Parathyroid adenoma (tissue), 2 donors: ENCODE data around the gene RAB3GAP1.

ENCODE experiments used
- H2AFZ ChIP-seq: fragments of 300-600 bp; sonication (generic); one replicate; pipeline ENCODE4 v1.7.0; 2017; ENCODE audit warnings: antibody characterized with exemption, mild to moderate bottlenecking
- H3K27ac ChIP-seq: fragments of 300-600 bp; sonication (generic); one replicate; pipeline ENCODE4 v1.7.0; 2017
- H3K27me3 ChIP-seq: fragments of 300-600 bp; sonication (generic); one replicate; pipeline ENCODE4 v1.7.0; 2017; ENCODE audit warnings: low read length; ENCODE audit not compliant: control insufficient read depth, insufficient read depth
- H3K36me3 ChIP-seq: fragments of 300-600 bp; sonication (generic); one replicate; pipeline ENCODE4 v1.7.0; 2017; ENCODE audit warnings: low read length; ENCODE audit not compliant: control insufficient read depth, insufficient read depth
- H3K4me1 ChIP-seq: fragments of 300-600 bp; sonication (generic); one replicate; pipeline ENCODE4 v1.7.0; 2017; ENCODE audit warnings: control low read depth
- H3K4me2 ChIP-seq: fragments of 300-600 bp; sonication (generic); one replicate; pipeline ENCODE4 v1.7.0; 2017; ENCODE audit warnings: low read length
- H3K4me3 ChIP-seq: fragments of 300-600 bp; sonication (generic); one replicate; pipeline ENCODE4 v1.7.0; 2017; ENCODE audit warnings: low read depth, low read length
- H3K79me2 ChIP-seq: fragments of 300-600 bp; sonication (generic); one replicate; pipeline ENCODE4 v1.7.0; 2017; ENCODE audit warnings: control low read depth
- H3K9ac ChIP-seq: fragments of 300-600 bp; sonication (generic); one replicate; pipeline ENCODE4 v1.7.0; 2017; ENCODE audit warnings: mild to moderate bottlenecking
- H3K9me3 ChIP-seq: fragments of 300-600 bp; sonication (generic); one replicate; pipeline ENCODE4 v1.7.0; 2017; ENCODE audit warnings: low read length; ENCODE audit not compliant: control insufficient read depth
- CTCF ChIP-seq: fragments of 300-600 bp; sonication (generic); IDR thresholded peaks from one replicate; pipeline ENCODE4 v1.7.0; 2017; ENCODE audit warnings: antibody characterized with exemption, mild to moderate bottlenecking
- donor health status: primary hyperparathyroidism.

Gene RAB3GAP1

GRCh38 chr2:135179689-135180088 is 127.6 kb downstream of the RAB3GAP1 start:
- Histone ChIP-seq H3K27ac (no peak overlapping the region), H3K4me1 (peaks cover 6% of the 10 kb centered on the region), H3K79me2 (no peaks in the 10 kb centered on the region), H3K9me3 (no peaks in the 10 kb centered on the region), H3K9ac (no peak overlapping the region), H3K27me3 (no peaks in the 10 kb centered on the region), H3K36me3 (no peaks in the 10 kb centered on the region), H2AFZ (no peak overlapping the region), H3K4me3 (no peak overlapping the region), H3K4me2 (no peak overlapping the region)
- TF ChIP-seq CTCF: no peak

- no peak for TF ChIP-seq CTCF
Observed at GRCh38 chr2:135182190-135182589, 130.1 kb downstream of the RAB3GAP1 start.

GRCh38 chr2:135182601-135183000 is 130.5 kb downstream of the RAB3GAP1 start:
- Histone ChIP-seq H3K27ac (no peak overlapping the region), H3K4me2 (no peak overlapping the region), H3K79me2 (no peaks in the 10 kb centered on the region), H3K4me3 (no peak overlapping the region), H2AFZ (no peak overlapping the region), H3K9ac (no peak overlapping the region), H3K9me3 (no peaks in the 10 kb centered on the region), H3K4me1 (no peaks in the 10 kb centered on the region), H3K36me3 (no peaks in the 10 kb centered on the region), H3K27me3 (no peaks in the 10 kb centered on the region)
- no peak for TF ChIP-seq CTCF

More at GRCh38 chr2:135182190-135182589, 130.1 kb downstream of the RAB3GAP1 start:
- Histone ChIP-seq H2AFZ (no peak overlapping the region), H3K4me2 (no peak overlapping the region), H3K9me3 (no peaks in the 10 kb centered on the region), H3K4me3 (no peak overlapping the region), H3K27me3 (no peaks in the 10 kb centered on the region), H3K4me1 (no peaks in the 10 kb centered on the region), H3K27ac (no peak overlapping the region), H3K36me3 (no peaks in the 10 kb centered on the region), H3K79me2 (no peaks in the 10 kb centered on the region), H3K9ac (no peak overlapping the region)

GRCh38 chr2:135183822-135184221 is 131.7 kb downstream of the RAB3GAP1 start:
- no peak overlapping the region for H2AFZ ChIP-seq
- H3K9me3 ChIP-seq: no peaks in the 10 kb centered on the region
- no peak overlapping the region for H3K27ac ChIP-seq
- no peaks in the 10 kb centered on the region for H3K36me3 ChIP-seq
- no peaks in the 10 kb centered on the region for H3K27me3 ChIP-seq
- H3K79me2 ChIP-seq: no peaks in the 10 kb centered on the region
- H3K4me2 ChIP-seq: no peak overlapping the region
- TF ChIP-seq CTCF: no peak
- no peaks in the 10 kb centered on the region for H3K4me1 ChIP-seq
- H3K4me3 ChIP-seq: no peak overlapping the region
- no peak overlapping the region for H3K9ac ChIP-seq

- H3K27ac ChIP-seq: no peak overlapping the region
- no peaks in the 10 kb centered on the region for H3K4me1 ChIP-seq
- H3K9me3 ChIP-seq: no peaks in the 10 kb centered on the region
- no peak overlapping the region for H3K4me3 ChIP-seq
- no peaks in the 10 kb centered on the region for H3K36me3 ChIP-seq
- no peak overlapping the region for H2AFZ ChIP-seq
- H3K27me3 ChIP-seq: no peaks in the 10 kb centered on the region
- TF ChIP-seq CTCF: no peak
- no peak overlapping the region for H3K9ac ChIP-seq
- no peaks in the 10 kb centered on the region for H3K79me2 ChIP-seq
- no peak overlapping the region for H3K4me2 ChIP-seq
Observed at GRCh38 chr2:135186054-135186453, 134.0 kb downstream of the RAB3GAP1 start.
